HepG2 (cell line): Measurements from ENCODE around the gene ASCC2. TPM values are rescaled to one million over a fixed set of nuclear protein-coding genes. Genes with fewer than 3 reads are reported as not detected.
A peak's percentile ranks its signal among the peaks of the same experiment; 100 is the strongest.

Experiments used
- ASH2L ChIP-seq: fragments of 300-600, 200-600 bp; sonication (generic); IDR thresholded peaks from 2 replicates; pipeline ENCODE4 v1.7.0; 2017; ENCODE audit warnings: low read depth, mild to moderate bottlenecking, moderate library complexity, mixed read lengths, low read length; ENCODE audit not compliant: insufficient read length
- BCL6 ChIP-seq: IDR thresholded peaks from 2 replicates; pipeline ENCODE4 v1.6.1; 2016; ENCODE audit warnings: missing genetic modification reagents, missing compliant biosample characterization
- ELF3 ChIP-seq: IDR thresholded peaks from 2 replicates; pipeline ENCODE4 v1.6.1; 2016; ENCODE audit warnings: missing genetic modification reagents, missing compliant biosample characterization
- ETV5 ChIP-seq: IDR thresholded peaks from 2 replicates; pipeline ENCODE4 v1.6.1; 2018; ENCODE audit warnings: missing biosample characterization, missing genetic modification reagents, inconsistent platforms, borderline replicate concordance
- LCORL ChIP-seq, 2 experiments: fragments of 450-650 bp in 1 of 2; sonication (generic) in 1 of 2; formaldehyde crosslinking in 1 of 2; IDR thresholded peaks; 2 replicates each; pipeline versions ENCODE4 v1.5.0 to v1.6.1; 2017 to 2020; ENCODE audit warnings: antibody characterized with exemption in 1 of 2, missing genetic modification reagents in 1 of 2
- NCOA1 ChIP-seq: sonication (generic); formaldehyde crosslinking; IDR thresholded peaks from 2 replicates; pipeline ENCODE4 v1.9.0; 2021; ENCODE audit warnings: missing genetic modification reagents
- NCOA2 ChIP-seq: sonication (generic); formaldehyde crosslinking; IDR thresholded peaks from 2 replicates; pipeline ENCODE4 v1.8.0; 2022; ENCODE audit warnings: inconsistent platforms
- PAXIP1 ChIP-seq: sonication (generic); formaldehyde crosslinking; conservative IDR thresholded peaks from 2 replicates; pipeline ENCODE4 v1.4.0; 2020; ENCODE audit warnings: mild to moderate bottlenecking, missing genetic modification reagents, moderate library complexity
- RAD51 ChIP-seq: fragments of 450-650 bp; IDR thresholded peaks from 2 replicates; pipeline ENCODE4 v1.6.1; 2016; ENCODE audit warnings: borderline replicate concordance
- RCOR2 ChIP-seq: IDR thresholded peaks from 2 replicates; pipeline ENCODE4 v1.6.1; 2016; ENCODE audit warnings: missing biosample characterization, missing genetic modification reagents
- SMAD3 ChIP-seq: sonication (generic); formaldehyde crosslinking; IDR thresholded peaks from 2 replicates; pipeline ENCODE4 v1.4.0; 2020; ENCODE audit warnings: missing genetic modification reagents
- STAG1 ChIP-seq: sonication (generic); formaldehyde crosslinking; IDR thresholded peaks from 2 replicates; pipeline ENCODE4 v1.4.0; 2020; ENCODE audit warnings: missing genetic modification reagents
- TBX2 ChIP-seq: sonication (generic); formaldehyde crosslinking; IDR thresholded peaks from 2 replicates; pipeline ENCODE4 v1.5.0; 2020; ENCODE audit warnings: missing genetic modification reagents, mild to moderate bottlenecking, borderline replicate concordance
- YEATS2 ChIP-seq: sonication (generic); formaldehyde crosslinking; IDR thresholded peaks from 2 replicates; pipeline ENCODE4 v1.4.0; 2020; ENCODE audit warnings: missing genetic modification reagents, borderline replicate concordance
- ZGPAT ChIP-seq: IDR thresholded peaks from 2 replicates; pipeline ENCODE4 v1.6.1; 2016; ENCODE audit warnings: mild to moderate bottlenecking
- ZMYM2 ChIP-seq: sonication (generic); formaldehyde crosslinking; IDR thresholded peaks from 2 replicates; pipeline ENCODE4 v1.8.0; 2022; ENCODE audit warnings: mild to moderate bottlenecking, missing genetic modification reagents
- ZNF430 ChIP-seq: sonication (generic); formaldehyde crosslinking; IDR thresholded peaks from 2 replicates; pipeline ENCODE4 v1.9.0; 2021; ENCODE audit warnings: mild to moderate bottlenecking, missing genetic modification reagents
- ZNF484 ChIP-seq: sonication (generic); formaldehyde crosslinking; IDR thresholded peaks from 2 replicates; pipeline ENCODE4 v1.5.1; 2020; ENCODE audit warnings: mild to moderate bottlenecking, low read depth, missing genetic modification reagents, borderline replicate concordance
- ZNF501 ChIP-seq: sonication (generic); formaldehyde crosslinking; IDR thresholded peaks from 2 replicates; pipeline ENCODE4 v1.5.1; 2020; ENCODE audit warnings: mild to moderate bottlenecking, moderate library complexity, missing genetic modification reagents
- ZNF556 ChIP-seq: sonication (generic); formaldehyde crosslinking; IDR thresholded peaks from 2 replicates; pipeline ENCODE4 v1.4.0; 2020; ENCODE audit warnings: mild to moderate bottlenecking, missing genetic modification reagents, borderline replicate concordance
- polyA plus RNA-seq, 8 experiments: library from polyadenylated mRNA; depleted of rRNA in 3 of 8; stranded (reverse) in 7 of 8; unstranded in 1 of 8; fragments of >200 nt; fragmentation: Illumina TruSeq in 4 of 8; extraction: Trizol in 4 of 8; gene quantifications; 2 replicates each; pipeline versions ENCODE4 v1.2.1 to v1.2.3, GENCODE V29; 2011 to 2016; ENCODE audit warnings: low read depth in 4 of 8, missing spikeins in 1 of 8, mixed read lengths in 1 of 8; ENCODE audit not compliant: insufficient read depth in 1 of 8
- total RNA-seq, 5 experiments: library from RNA; depleted of rRNA; stranded (reverse); fragments of >200 nt; fragmentation: Illumina TruSeq; extraction: Trizol; gene quantifications; 2 replicates each; pipeline ENCODE4 v1.2.3, GENCODE V29; 2016; ENCODE audit warnings: low read depth in 1 of 5
- TF ChIP-seq, protein P1 (sequence below): IDR thresholded peaks from 2 replicates; pipeline ENCODE4 v1.6.1; 2016; ENCODE audit warnings: control low read depth
- TF ChIP-seq, protein P2 (sequence below): sonication (generic); formaldehyde crosslinking; IDR thresholded peaks from 2 replicates; pipeline ENCODE4 v1.4.0; 2020; ENCODE audit warnings: missing genetic modification reagents, borderline replicate concordance

Gene ASCC2
- total and polyA plus RNA-seq, 2 of the 13 experiments (the other 11 are each of a cell fraction or from before 2014, with no cell fraction given) = 26.2 to 26.3 TPM

- TF ChIP-seq ELF3 = peak; percentile 58; the same call in 1 of the 2 replicates
- TF ChIP-seq NCOA2 (CRISPR knock-in tag) = no peak
- TF ChIP-seq BCL6 (CRISPR knock-in tag) = peak; percentile 30; the same call in 1 of the 2 replicates
- peak; percentile 91 for TF ChIP-seq LCORL (IDR thresholded peaks at IDR 0.05)
- TF ChIP-seq LCORL (CRISPR knock-in tag; IDR thresholded peaks at IDR 0.05) = no peak
- TF ChIP-seq ASH2L = peak; percentile 33
- no peak for TF ChIP-seq ZNF556 (CRISPR knock-in tag)
- 0 out of 2 replicates have a peak, but pooled peaks have one; percentile 32 for TF ChIP-seq TBX2 (CRISPR knock-in tag)
- TF ChIP-seq NCOA1 (CRISPR knock-in tag) = no peak
- no peak for TF ChIP-seq ZNF484 (CRISPR knock-in tag)
- peak; percentile 73 for TF ChIP-seq ZMYM2 (CRISPR knock-in tag)
- peak; percentile 59; the same call in 1 of the 2 replicates for TF ChIP-seq RCOR2 (CRISPR knock-in tag)
- TF ChIP-seq, protein P1, sequence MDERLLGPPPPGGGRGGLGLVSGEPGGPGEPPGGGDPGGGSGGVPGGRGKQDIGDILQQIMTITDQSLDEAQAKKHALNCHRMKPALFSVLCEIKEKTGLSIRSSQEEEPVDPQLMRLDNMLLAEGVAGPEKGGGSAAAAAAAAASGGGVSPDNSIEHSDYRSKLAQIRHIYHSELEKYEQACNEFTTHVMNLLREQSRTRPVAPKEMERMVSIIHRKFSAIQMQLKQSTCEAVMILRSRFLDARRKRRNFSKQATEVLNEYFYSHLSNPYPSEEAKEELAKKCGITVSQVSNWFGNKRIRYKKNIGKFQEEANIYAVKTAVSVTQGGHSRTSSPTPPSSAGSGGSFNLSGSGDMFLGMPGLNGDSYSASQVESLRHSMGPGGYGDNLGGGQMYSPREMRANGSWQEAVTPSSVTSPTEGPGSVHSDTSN (CRISPR knock-in tag) = peak; percentile 20; the same call in 1 of the 2 replicates
- TF ChIP-seq PAXIP1 (CRISPR knock-in tag) = peak; percentile 46; the same call in 1 of the 2 replicates
- TF ChIP-seq ZGPAT (CRISPR knock-in tag) = peak; percentile 67; the same call in 1 of the 2 replicates
- TF ChIP-seq YEATS2 (CRISPR knock-in tag) = peak; percentile 38; the same call in 1 of the 2 replicates
- TF ChIP-seq STAG1 (CRISPR knock-in tag) = peak; percentile 22; the same call in 1 of the 2 replicates
- peak; percentile 48; the same call in 1 of the 2 replicates for TF ChIP-seq ZNF501 (CRISPR knock-in tag)
- TF ChIP-seq RAD51 = no peak
- TF ChIP-seq ZNF430 = no peak
- peak; percentile 35; the same call in 1 of the 2 replicates for TF ChIP-seq ETV5 (CRISPR knock-in tag)
- TF ChIP-seq SMAD3 = 0 out of 2 replicates have a peak, but pooled peaks have one; percentile 29
- TF ChIP-seq, protein P2, sequence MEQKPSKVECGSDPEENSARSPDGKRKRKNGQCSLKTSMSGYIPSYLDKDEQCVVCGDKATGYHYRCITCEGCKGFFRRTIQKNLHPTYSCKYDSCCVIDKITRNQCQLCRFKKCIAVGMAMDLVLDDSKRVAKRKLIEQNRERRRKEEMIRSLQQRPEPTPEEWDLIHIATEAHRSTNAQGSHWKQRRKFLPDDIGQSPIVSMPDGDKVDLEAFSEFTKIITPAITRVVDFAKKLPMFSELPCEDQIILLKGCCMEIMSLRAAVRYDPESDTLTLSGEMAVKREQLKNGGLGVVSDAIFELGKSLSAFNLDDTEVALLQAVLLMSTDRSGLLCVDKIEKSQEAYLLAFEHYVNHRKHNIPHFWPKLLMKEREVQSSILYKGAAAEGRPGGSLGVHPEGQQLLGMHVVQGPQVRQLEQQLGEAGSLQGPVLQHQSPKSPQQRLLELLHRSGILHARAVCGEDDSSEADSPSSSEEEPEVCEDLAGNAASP = peak; percentile 36; the same call in 1 of the 2 replicates
Measured at GRCh38 chr22:29821291-29822016, 16.6 kb downstream of the ASCC2 start (continued).
